ENCODE measurements around the gene CNST.

GRCh38 chr1:246709835-246710234 is 143.6 kb downstream of the CNST start:
- TF ChIP-seq SIN3A (IDR thresholded peaks at IDR 0.05; ENCODE audit: borderline replicate concordance, insufficient read depth, low read length) = no peak
- no peak for TF ChIP-seq TAF1 (IDR thresholded peaks at IDR 0.05; ENCODE audit: borderline replicate concordance, insufficient read depth, low read length)
- TF ChIP-seq REST (IDR thresholded peaks at IDR 0.05; ENCODE audit: insufficient read depth in 1 of 2, low read depth in 2 of 2, low read length in 2 of 2) = no peak
- no peak for TF ChIP-seq POLR2AphosphoS5 (IDR thresholded peaks at IDR 0.05; ENCODE audit: low read depth, low read length)
- no peak for TF ChIP-seq FOXP2 (optimal IDR thresholded peaks at IDR 0.05; ENCODE audit: borderline replicate concordance, extremely low read depth, extremely low read length, insufficient read depth)
